ENCODE results near the gene KIF1A. TPM values are rescaled to one million over a fixed set of nuclear protein-coding genes. Genes with fewer than 3 reads are reported as not detected.
"Not testable (repeated sequence)": the region's sequence is repeated elsewhere in the genome, so short reads cannot be mapped to it uniquely, and the experiment has no call there.

KIF1A gene
- total RNA-seq, 1 experiment from 2014 or later, result 0.14 TPM

DNA sequence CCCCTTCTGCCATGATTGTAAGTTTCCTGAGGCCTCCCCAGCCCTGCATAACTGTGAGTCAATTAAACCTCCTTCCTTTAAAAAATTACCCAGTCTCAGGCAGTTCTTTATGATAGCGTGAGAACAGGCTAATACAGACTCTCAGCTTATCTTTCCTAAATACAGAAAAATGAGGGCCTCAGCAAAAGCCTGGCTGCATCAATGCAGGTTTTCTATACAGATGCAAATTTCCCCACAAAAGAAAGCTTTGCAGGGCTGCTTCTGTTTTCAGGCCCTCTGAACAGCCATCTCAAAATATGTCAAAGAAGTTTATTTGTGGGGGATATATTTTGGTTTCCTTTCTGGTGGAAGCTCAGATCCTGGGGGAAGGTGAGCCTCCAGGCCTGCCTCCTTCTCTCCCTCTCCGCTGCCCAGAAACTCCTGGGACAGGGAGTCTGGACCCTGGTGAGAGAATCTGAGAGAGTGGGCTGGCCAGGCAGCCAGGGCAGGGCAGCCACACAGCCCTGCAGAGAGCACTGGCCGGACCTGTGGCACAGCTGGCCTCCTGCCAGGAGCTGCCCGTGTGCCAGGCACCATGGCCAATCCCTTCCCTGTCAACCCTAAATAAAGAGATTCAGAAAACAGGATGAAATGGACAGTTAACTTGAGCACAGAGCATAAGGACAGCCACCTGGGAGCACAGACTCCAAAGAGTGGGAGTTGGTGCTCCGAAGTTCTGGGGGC lies 27.0 kb upstream of the KIF1A start:
- DNase-seq (ENCODE audit: low read depth), result no peak

DNA sequence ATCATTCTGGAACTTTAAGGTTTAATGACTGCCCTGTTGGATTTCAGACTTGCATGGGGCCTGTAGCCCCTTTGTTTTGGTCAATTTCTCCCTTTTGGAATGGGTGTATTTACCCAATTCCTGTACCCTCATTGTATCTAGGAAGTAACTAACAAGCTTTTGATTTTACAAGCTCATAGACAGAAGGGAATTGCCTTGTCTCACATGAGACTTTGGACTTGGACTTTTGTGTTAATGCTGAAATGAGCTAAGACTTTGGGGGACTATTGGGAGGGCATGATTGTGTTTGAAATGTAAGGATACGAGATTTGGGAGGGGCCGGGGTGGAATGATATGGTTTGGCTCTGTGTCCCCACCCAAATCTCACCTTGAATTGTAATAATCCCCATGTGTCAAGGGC lies 26.3 kb upstream of the KIF1A start:
- not testable (repeated sequence) for DNase-seq (ENCODE audit: low read depth)

DNA sequence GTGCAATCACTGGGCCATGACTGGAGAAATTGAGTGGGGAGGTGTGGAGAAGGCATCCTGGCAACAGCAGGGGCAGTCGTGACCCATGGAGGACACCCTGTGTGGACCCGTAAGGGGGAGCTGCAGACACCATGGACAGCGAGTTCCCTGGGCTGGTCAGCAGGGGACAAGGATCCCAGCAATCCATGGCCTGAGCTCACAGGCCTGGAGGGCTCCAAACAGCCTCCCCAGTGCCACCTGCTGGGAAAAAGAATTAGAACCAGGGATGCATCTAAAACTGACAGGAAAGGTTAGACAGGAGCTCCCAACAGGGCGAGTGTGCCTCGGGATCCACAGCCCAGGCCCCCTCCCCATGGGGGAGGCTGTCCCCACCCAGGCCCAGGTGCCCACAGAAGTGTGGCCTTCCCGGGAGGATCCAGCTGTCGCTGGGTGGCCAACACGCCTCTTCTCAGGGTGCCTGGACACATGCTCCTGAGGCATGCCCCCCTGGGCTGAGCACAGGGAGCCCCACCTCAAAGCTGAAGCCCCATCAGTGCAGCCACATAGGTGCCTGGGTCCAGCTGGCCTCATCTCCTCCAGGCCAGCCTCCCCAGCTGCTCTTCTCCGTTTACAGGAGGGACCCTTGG lies 20.5 kb upstream of the KIF1A start:
- DNase-seq (ENCODE audit: low read depth), result peak; percentile 72

DNA sequence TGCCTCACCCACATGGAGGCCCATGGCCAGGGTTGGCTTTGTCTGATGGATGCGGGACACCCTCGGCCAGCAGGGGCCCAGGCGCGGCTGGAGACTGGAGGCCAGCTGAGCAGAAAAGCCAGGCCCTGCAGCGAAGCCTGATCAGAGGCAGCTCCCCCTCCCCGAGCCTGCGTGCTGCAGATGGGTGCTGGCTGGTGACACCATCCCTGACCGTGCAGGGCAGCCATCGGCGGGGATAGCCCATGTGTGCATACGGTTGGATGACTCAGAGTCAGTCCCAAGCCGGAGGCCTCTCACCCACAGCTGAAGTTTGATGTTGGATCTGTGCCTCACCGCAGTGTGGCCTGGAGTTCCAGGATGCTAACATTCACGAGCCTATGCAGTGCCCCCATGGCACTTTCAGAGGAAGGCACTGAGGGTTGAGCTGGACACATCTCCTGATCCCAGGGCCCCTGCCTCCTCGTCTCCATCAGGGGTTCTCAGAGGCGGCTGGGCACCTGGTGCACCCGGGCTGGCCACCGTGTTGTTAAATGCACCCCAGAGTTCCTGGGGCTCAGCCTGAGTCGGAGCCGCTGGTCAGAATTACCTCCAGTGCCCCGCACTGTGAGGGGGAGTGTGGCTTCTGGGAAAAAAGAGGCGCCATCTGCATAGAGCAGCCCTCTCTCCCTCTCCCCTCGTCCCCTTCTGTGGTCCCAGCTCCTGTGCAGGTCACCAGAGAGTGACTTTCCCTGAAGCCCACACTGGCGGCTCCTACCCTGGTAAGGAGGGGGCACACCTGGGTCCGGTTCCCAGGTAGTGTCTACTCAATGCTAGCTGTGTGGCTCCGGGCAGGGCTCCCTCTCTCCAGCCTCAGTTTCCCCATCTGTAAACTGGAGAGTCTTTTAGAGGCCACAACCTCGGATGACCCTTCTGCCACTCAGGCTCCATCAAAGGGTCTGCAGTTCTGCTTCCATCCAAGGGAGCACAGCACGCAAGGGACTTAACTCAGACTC lies 19.4 kb upstream of the KIF1A start:
- DNase-seq (ENCODE audit: low read depth), result peak; percentile 67

DNA sequence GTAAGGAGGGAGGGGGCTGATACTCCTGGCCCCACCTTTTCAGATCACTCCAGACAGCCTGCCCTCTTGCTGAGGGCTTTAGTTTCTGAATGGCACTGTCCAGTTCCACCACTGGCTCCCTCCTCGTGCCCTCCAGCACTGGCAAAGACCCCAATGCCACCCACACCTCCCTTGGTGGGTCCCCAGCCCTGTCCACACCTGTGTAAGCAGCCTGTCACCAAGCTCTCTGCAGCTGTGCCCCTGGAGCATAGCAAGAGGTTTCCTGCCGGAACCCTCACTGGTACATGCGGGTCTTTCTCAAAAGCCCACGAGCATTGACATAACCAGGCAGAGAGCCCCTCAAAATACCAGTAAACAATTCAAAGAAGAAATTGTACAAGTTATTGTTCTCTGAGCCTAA lies 17.6 kb upstream of the KIF1A start:
- DNase-seq (ENCODE audit: low read depth), result no peak

DNA sequence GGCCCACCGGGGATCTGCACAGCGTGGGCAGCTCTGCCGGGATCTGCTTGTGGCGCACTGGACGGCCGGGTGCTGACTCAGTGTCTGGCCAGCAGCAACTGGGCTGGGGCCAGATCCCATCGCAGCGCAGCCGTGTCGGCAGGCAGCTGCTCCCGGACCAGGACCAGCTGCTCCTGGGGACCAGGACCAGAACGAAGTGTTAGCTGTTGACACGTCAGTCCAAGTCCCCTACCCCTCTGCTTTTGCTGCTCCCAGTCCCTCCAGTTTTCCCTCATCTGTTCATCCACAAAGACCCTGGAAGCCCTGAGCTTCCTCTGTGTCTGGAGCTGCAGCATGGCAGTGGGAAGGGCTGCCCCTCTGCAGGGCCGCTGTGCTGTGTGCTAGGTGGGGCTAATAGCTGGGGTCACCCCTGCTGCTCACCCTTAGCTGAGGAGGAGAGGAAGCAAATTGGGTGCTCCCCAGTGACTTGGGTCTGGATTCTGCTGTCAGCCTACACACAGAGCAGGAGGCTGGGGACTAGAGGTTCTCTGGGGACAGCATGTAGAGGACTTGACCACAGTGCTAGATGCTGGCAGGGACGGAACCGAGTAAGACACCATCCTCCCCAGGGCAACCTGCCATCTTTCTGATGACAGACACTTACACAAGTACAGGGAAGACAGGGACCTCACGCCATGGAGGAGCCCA lies 16.9 kb upstream of the KIF1A start:
- DNase-seq (ENCODE audit: low read depth), result no peak

DNA sequence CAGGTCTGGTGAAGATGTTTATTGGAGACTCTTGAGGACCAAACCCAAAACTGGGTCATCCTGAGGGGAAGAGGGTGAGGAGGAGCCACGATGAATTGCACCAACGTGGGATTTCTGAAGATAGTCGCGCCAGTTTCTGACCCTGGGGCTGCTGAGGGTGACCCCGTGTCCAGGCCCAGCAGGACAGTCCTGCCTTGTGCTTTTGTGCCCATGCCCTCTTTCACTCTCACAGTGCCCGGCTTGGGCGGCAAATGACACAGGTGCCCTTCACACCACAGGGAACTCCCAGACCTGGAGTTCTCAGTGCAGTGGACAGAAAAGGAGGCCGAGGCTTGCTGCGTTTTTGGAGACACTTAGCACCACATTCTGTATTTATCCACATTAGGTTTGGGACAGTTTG lies 15.5 kb upstream of the KIF1A start:
- DNase-seq (ENCODE audit: low read depth), result no peak

DNA sequence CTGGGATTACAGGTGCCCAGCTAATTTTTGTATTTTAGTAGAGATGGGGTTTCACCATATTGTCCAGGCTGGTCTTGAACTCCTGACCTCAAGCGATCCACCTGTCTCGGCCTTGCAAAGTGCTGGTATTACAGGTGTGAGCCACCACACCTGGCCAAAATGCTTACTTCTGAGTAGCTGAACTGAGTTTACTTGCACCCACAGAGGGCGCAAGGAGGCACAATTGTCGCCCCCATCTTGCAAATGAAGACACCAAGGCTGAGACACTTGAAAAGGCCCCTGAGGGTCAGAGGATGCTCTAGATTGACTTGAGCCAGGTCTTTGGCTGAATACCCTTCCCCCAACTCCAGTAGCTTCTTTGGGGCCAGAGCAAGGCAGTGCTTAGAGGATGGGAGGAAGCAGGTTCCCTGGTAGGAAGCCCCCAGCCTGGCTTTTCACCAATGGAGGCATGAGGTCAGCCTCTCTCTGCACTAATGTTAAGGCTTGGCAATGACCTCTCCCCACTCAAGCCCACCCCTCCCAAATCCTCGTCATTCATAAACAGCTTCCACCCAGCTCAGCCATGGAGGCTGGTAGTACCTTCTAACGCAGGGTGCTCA lies 14.5 kb upstream of the KIF1A start:
- DNase-seq (ENCODE audit: low read depth), result no peak

DNA sequence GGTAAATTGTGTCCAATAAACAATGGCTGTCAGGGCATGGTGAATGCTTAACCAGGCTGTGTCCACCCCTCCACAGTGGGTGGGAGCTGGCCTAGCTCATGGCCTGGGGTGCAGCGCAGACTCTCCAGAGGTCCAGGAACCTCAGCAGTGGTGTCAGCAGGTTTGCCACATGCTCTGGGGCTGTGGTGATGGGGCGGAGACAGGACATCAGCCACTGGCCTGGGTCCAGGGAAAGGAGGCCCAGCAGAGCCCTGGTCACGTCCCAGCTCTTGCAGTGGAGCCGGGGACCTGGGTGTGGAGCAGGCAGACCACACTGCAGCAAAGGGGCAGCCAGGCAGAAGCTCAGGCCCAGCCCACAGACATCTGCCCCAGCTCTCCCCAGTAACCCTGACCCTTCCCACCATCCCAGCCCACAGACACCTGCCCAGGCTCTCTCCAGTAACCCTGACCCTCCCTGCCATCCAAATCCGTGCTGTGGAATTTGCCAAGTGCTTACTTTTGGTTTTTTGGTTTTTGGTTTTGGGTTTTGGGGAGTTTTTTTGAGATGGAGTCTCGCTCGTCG lies 13.8 kb upstream of the KIF1A start:
- no peak for DNase-seq (ENCODE audit: low read depth)

DNA sequence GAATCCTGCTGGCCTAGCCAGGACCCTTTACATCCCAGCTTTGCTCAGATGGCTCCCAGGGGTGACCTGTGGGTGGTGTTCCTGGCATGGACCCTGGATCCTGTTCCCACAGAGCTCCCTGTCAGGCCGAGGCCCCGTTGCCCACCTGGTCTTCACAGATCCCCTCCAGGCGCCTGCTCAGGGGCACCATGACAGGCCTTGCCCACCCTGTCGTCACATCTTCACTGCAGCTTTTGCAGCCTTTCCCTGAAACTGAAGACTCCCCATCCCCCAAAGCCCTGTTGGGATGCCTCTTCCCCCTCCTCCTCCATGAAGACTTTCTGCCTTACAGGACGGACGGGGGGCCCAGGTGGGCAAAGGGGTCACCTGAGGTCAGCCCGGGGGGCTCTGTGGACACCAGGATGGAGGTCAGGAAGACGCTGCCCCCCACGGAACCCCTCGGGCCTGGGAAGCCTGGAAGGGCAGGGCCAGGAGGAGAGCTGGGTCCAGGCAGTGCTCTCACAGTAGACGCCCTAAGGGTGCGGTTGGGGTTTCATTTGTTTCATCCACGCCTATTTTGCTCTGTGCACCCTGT lies 13.0 kb upstream of the KIF1A start:
- DNase-seq (ENCODE audit: low read depth), result no peak

DNA sequence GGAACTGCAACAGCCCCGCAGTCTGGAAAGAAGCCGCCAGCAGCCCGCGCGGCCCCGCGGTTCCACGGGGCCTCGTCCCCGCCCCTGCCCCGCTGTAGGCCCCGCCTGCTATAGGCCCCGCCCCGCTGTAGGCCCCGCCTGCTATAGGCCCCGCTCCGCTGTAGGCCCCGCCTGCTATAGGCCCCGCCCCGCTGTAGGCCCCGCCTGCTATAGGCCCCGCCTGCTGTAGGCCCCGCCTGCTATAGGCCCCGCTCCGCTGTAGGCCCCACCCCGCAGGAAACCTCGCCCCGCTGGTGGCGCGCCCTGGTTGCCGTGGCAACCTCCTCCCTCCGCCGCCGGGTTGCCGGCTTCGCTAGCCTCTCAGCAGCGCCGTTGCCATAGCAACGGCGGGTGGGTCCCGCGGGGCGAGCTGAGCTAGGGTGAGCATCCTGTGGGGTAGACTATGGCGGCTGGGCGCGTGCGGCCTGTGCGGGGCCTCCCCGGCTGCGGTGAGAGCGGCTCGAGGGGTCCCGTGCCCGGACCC lies 12.2 kb upstream of the KIF1A start:
- DNase-seq (ENCODE audit: low read depth), result peak; percentile 12

DNA sequence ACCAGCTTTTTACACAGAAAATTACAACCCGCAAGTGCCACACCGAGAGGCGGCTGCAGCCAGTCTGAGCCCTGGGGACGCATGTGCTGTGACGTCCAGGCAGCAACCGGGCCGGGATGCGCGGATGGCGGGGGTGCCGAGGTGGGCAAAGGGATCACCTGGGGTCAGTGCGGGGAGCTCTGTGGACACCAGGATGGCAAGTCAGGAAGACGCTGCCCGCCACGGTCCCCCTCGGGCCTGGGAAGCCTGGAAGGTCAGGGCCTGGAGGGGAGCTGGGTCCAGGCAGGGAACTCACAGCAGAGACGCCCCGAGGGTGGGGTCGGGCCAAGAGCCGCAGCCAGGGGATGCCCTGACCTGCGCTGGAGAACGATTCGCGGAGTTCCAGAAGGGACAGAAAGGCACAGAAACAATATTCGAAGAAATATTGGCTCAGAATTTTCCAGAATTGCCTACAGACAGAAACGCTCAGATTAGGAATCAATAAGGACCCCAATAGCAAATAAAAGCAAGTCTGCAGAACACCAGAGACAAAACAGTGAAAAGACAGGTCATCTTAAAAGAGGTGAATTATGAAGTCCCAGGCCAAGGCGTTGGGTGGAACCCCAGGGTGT lies 11.7 kb upstream of the KIF1A start:
- DNase-seq (ENCODE audit: low read depth), result no peak

DNA sequence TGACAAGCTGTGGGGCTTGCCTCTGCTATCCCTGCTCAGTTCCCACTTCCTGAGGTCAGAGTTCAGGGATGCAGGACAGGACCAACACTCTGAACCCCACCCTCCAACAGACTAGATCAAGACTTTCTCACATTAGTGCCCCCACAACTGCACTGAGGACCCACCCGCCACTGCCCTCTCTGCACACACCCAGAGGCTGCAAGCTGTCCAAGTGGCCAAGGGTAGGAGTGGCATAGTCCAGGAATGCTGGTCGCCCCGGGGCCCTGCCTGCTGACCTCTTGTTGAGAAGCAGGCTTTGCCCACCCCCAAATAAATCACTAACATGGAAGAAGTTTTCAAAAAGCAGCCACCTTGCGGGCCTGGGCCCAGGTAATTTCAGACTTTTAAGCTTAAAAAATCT lies 5.5 kb upstream of the KIF1A start:
- DNase-seq (ENCODE audit: low read depth), result no peak

DNA sequence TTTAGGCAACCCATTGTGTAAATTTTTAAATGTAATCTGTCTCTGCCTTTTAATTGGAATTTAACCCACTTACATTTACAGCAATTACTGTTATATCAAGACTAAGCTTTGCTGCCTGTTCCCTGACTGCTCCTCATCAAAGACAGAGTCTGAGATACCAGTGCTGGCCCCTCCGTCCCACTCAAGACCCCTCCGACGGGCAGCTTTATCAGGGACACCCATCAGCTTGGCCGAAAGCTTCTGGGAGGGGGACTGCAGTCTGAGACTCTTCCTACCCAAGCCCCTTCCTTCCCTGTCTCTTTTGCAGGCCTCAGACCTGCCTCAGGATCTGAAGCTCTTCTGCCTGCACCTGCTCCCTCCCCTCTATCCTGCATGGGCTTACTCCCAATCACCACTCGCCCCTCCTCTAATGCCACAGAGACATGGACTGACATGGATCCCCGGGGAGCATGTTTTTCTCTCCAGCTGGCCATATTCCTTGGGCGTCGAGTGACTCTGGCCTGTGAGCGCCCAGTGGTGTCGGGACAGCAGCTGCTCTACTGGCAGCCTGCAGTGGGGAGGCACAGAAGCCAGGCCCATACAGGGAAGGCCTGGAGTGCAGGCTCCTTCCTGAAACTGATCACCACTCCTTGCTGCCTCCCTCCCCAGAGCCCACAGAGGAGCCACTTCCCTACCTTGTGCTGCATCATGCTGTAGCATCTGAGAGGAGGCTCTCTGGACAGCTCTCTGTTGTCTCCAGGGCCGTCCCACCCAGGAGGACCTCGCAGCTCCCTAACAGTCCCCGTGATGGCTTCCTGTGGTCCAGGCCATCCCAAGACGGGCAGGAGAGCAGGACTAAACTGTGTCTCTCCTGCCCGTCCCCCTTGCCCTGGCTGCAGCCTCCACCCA lies 3.7 kb upstream of the KIF1A start:
- no peak for DNase-seq (ENCODE audit: low read depth)

DNA sequence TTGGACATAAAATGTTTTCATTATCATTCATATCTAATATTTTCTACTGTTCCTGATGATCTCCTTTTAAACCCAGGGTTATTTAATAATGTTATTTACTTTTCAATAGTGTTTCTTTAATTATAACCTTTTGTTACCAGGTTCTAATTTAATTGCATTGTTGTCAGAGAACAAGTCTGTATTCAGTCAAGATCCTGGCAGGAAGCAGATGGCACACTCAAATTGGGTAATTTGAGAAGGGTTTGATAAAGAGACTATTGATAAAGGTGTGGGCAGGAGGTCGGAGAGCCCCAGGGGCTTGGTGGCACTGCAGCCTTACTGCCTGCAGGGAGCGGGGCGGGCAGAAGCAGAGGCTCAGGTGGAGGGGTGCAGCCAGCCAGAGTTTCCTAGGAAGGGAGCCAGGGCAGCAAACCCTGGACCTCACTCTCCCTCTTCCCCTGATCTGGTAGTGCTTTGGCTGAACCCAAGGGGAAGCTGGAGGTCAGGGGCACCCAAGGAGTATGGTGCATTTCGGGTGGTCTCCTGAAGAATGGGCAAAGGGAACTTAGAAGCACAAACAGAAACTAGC lies 2.3 kb upstream of the KIF1A start:
- DNase-seq (ENCODE audit: low read depth), result no peak

DNA sequence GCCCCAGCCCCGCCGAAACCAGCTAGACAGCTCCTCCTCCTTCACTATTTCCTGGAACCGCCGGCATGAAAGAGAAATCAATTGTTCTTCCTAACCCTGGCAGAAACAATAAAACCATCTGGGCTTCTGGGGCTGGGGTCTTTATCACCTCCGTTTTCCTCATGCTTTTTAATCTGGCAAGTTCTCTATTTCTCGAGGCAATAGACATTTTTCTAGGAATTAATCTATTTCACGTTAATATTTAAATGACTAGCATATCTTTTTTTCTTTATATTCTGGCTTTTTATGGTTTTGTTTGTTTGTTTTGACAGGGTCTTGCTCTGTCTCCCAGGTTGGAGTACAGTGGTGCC lies 1.4 kb upstream of the KIF1A start:
- DNase-seq (ENCODE audit: low read depth), result no peak

DNA sequence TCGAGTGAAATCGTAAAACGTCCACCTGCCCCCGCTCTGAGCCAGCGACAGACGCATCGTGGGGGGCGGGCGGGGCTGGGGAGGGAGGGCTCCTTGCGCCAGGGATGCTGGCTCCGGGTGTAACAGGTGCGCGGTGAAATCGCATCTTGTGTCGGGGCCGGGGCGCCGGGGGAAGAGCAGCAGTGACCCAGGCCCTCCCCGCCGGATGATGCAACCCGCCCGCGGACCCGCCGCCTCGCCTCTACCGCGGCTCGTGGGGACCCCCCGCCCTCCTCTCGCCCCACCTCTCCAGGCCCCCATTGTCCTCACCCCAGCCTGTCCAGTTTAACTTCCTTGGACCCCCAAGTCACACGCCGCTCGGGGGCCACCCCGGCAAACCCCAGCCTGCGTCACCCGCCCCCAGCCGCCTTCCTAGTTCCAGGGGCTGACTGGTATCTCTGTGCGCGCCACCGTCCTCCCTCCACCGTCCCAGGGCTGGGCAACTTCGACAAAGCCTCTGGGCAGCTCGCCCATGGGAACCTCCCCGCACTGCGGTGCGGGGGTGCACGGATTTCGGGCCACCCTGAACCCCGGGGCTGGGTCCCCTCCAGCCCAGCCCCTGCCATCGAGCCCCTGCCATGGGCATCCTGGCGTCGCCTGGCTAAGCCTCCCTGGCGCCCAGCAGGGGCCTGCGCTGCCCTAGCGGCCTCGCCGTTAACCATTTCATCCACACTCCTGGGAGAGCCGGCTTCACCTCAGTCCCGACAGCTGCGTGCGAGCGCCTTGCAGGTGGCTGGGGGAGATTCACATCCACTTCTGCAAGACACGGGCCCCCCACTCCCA lies 799 bp upstream of the KIF1A start:
- no peak for DNase-seq (ENCODE audit: low read depth)
